ENCODE data around the gene SCMH1.

- TF ChIP-seq POLR2AphosphoS5 (IDR thresholded peaks at IDR 0.05) (no peak), POLR2A (IDR thresholded peaks at IDR 0.05; ENCODE audit: low read depth) (no peak)
These were observed 141.9 kb downstream of the SCMH1 start for GRCh38 chr1:41100170-41100569.
